Uterus (tissue), 4 donors: ENCODE measurements around the gene ISLR2. TPM values are rescaled to one million over a fixed set of nuclear protein-coding genes. Genes with fewer than 3 reads are reported as not detected.

Experiments used
- DNase-seq, 2 donors: peaks; one replicate each; pipeline ENCODE4 v3.0.0-alpha.2; 2019 to 2020
- H3K27ac ChIP-seq, 2 donors: fragments of 200-600 bp; sonication (generic); 1 replicate in 1 of 2; 2 replicates in 1 of 2; pipeline ENCODE4 v1.5.1; 2016 to 2018
- H3K27me3 ChIP-seq, 2 donors: fragments of 200-600 bp; sonication (generic); one replicate each; pipeline ENCODE4 v1.5.1; 2018 to 2019; ENCODE audit warnings: control low read depth in 1 of 2
- H3K36me3 ChIP-seq, 2 donors: fragments of 200-600 bp; sonication (generic); one replicate each; pipeline ENCODE4 v1.5.1; 2019; ENCODE audit warnings: control low read depth in 1 of 2
- H3K4me1 ChIP-seq, 2 donors: fragments of 200-600 bp; sonication (generic); one replicate each; pipeline ENCODE4 v1.5.1; 2018 to 2019; ENCODE audit warnings: control low read depth in 1 of 2
- H3K4me3 ChIP-seq, 2 donors: fragments of 200-600 bp; sonication (generic); 1 replicate in 1 of 2; 2 replicates in 1 of 2; pipeline ENCODE4 v1.5.1; 2018 to 2019; ENCODE audit warnings: mild to moderate bottlenecking in 1 of 2
- H3K9me3 ChIP-seq, 2 donors: fragments of 200-600 bp; sonication (generic); one replicate each; pipeline ENCODE4 v1.5.1; 2019; ENCODE audit warnings: control low read depth in 1 of 2
- CTCF ChIP-seq, 4 experiments: fragments of 200-600 bp in 2 of 4; fragments of 450-650 bp in 2 of 4; sonication (generic) in 2 of 4; IDR thresholded peaks; one replicate each; pipeline ENCODE4 v1.5.1; 2016 to 2019; ENCODE audit warnings: antibody characterized with exemption in 4 of 4, mild to moderate bottlenecking in 2 of 4, moderate library complexity in 1 of 4
- POLR2A ChIP-seq, 2 donors: fragments of 450-650 bp; IDR thresholded peaks; one replicate each; pipeline ENCODE4 v1.6.1; 2016; ENCODE audit warnings: antibody characterized with exemption in 2 of 2, mild to moderate bottlenecking in 1 of 2, moderate library complexity in 1 of 2
- intact Hi-C: fragments of 100-400 bp; cut with DNase I; formaldehyde crosslinking; loops from one replicate; pipeline ENCODE4 v1.15.1; 2023; ENCODE audit warnings: low total_unique reads
- small RNA-seq: library from RNA; depleted of rRNA; stranded (forward); fragments of <200 nt; gene quantifications from one replicate; pipeline ENCODE3, GENCODE V24; 2016
- total RNA-seq, 4 donors: library from RNA; depleted of rRNA in 3 of 4; stranded (reverse); fragments of >200 nt in 3 of 4; gene quantifications; one replicate each; pipeline versions ENCODE4 v1.1.0 to v1.2.4, GENCODE V29; 2014 to 2023
- donor health status: DM: yes; HTN: yes; CAD: no.

The ISLR2 gene
- total RNA-seq, 4 donors from 2014 or later: 0.77 to 11.8 (median 5.1) TPM; not detected in 1

- Histone ChIP-seq H3K27ac (no peak overlapping the region), H3K9me3 (no peaks in the 10 kb centered on the region), H3K4me1 (peaks cover 4 to 13% of the 10 kb centered on the region in 2 donors), H3K27me3 (no peaks in the 10 kb centered on the region), H3K4me3 (no peak overlapping the region), H3K36me3 (no peaks in the 10 kb centered on the region)
- no peak for DNase-seq
- intact Hi-C loops: no loop called here
- no peak for TF ChIP-seq POLR2A (IDR thresholded peaks at IDR 0.05)
- no peak for TF ChIP-seq CTCF (IDR thresholded peaks at IDR 0.05)
These were observed 54.3 kb downstream of the ISLR2 start for GRCh38 chr15:74184582-74185091.

- H3K27me3 ChIP-seq: no peaks in the 10 kb centered on the region
- TF ChIP-seq POLR2A (IDR thresholded peaks at IDR 0.05): no peak
- no peak for TF ChIP-seq CTCF (IDR thresholded peaks at IDR 0.05)
- no peak for DNase-seq
- H3K36me3 ChIP-seq: no peaks in the 10 kb centered on the region
- intact Hi-C loops: no loop called here
- no peak overlapping the region for H3K27ac ChIP-seq
- peaks cover 0 to 1% of the 10 kb centered on the region in 2 donors for H3K4me1 ChIP-seq
- H3K9me3 ChIP-seq: no peaks in the 10 kb centered on the region
- H3K4me3 ChIP-seq: no peak overlapping the region
These were observed 55.4 kb downstream of the ISLR2 start for GRCh38 chr15:74185710-74186348.

Small RNA genes within 50 kb of the gene (small RNA-seq; reads per million reads assigned to genes)
- gene RF00017: not detected

Other genes starting within 250 kb of the ISLR2 start
- 10 to 100 TPM; 19.4 to 68.4 (median 33.1) TPM for gene LOXL1, start 204.1 kb upstream of the ISLR2 start, total RNA-seq
- gene STOML1, start 138.3 kb upstream of the ISLR2 start, total RNA-seq: 10 to 100 TPM in 2 of 4 donors, 1 to 10 TPM in 2; 4.4 to 16.6 (median 8.3) TPM
- gene PML, start 135.9 kb upstream of the ISLR2 start, total RNA-seq: 100 to 1,000 TPM in 2 of 4 donors, 10 to 100 TPM in 2; 39.0 to 118 (median 78.3) TPM
- gene GOLGA6A, start 48.0 kb upstream of the ISLR2 start, total RNA-seq: under 1 TPM in 1 of 4 donors, not detected in 3; 0.58 TPM
- gene ISLR, start 43.1 kb downstream of the ISLR2 start, total RNA-seq: 100 to 1,000 TPM; 170 to 215 (median 201) TPM
- 10 to 100 TPM in 2 of 4 donors, under 1 TPM in 1, not detected in 1; 0.26 to 62.6 (median 11.6) TPM for gene STRA6, start 72.2 kb downstream of the ISLR2 start, total RNA-seq
- 1 to 10 TPM; 1.4 to 2.8 (median 1.7) TPM for gene CCDC33, start 105.7 kb downstream of the ISLR2 start, total RNA-seq
- gene CYP11A1, start 237.1 kb downstream of the ISLR2 start, total RNA-seq: 1 to 10 TPM in 2 of 4 donors, not detected in 2; 1.1 to 2.3 TPM